Erythroblast (primary cell): Measurements from ENCODE around the gene HS6ST1.

ENCODE experiments used
- GATA1 ChIP-seq: IDR thresholded peaks from 2 replicates; pipeline ENCODE4 v1.6.1; 2011; ENCODE audit warnings: low read depth, mild to moderate bottlenecking, control low read depth, low read length, moderate library complexity
- POLR2A ChIP-seq: IDR thresholded peaks from 2 replicates; pipeline ENCODE4 v1.6.1; 2011; ENCODE audit warnings: mild to moderate bottlenecking, low read length

DNA sequence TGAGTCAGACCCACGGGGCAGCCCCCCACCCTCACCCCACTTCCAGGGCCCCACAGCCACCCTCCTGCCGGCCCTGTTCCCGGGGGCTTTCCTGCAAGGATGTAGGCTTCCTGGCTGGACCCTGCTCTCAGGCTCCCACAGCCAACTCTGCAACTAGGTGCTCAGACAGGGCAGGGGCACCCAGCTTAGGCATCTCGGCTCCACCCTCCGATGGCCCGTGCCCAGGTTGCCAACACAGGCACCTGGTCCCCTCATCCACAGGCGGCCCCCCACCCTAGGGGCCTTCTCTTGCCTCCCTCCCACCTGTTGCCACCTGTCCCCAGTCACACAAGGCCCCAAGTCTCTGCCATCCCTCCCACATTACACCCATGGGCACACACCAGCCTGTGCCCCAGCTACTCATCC, 34.6 kb downstream of the HS6ST1 start:
- TF ChIP-seq POLR2A (no peak), GATA1 (no peak)
